ENCODE data around the gene INTS14. TPM values are rescaled to one million over a fixed set of nuclear protein-coding genes. Genes with fewer than 3 reads are reported as not detected.

The INTS14 gene
- total and polyA plus RNA-seq, 4 donors: 14.8 to 38.2 (median 28.8) TPM

DNA sequence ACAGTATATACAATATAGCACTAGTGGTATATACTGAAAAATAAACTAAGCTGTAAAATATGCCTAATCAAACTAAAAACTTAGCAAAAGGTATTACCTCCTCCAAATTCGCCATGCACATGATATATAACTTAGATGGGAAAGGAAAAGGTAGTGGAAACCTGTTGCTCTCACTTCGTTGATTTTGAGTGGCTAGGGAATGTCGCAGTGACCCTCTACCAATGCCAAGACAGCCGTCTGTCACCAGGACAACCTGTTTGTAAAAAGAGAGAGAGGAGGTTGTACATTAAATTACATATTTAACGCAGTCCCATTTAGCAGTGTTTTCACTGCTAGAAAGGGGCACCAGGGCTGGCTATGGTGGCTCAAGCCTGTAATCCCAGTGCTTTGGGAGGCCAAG lies 11.3 kb downstream of the INTS14 start:
- 96 to 97% methylated on average over 5 of the region's 5 CpGs for WGBS, 2 donors
- DNase-seq (no peak), ATAC-seq (ENCODE audit: insufficient read depth, low FRiP score) (no peak)
- Histone ChIP-seq H3K27ac (ENCODE audit: low read depth in 1 of 2, low read length in 1 of 2) (no peak overlapping the region), H3K9me3 (ENCODE audit: control insufficient read depth in 4 of 4, insufficient read depth in 3 of 4, low read length in 3 of 4) (no peaks in the 10 kb centered on the region), H3K4me1 (ENCODE audit: control insufficient read depth in 5 of 5, insufficient read depth in 5 of 5, low read length in 5 of 5) (no peaks in the 10 kb centered on the region), H3K27me3 (ENCODE audit: control insufficient read depth in 3 of 3, insufficient read depth in 3 of 3, low read length in 2 of 3) (no peaks in the 10 kb centered on the region), H3K9ac (ENCODE audit: insufficient read depth in 1 of 2, low read length in 2 of 2) (no peak overlapping the region), H3K36me3 (ENCODE audit: control insufficient read depth in 4 of 4, insufficient read depth in 4 of 4, low read length in 4 of 4) (peaks cover 6 to 53% (median 23%) of the 10 kb centered on the region in 4 donors), H3K4me3 (no peak overlapping the region)
- TF ChIP-seq, protein P1, sequence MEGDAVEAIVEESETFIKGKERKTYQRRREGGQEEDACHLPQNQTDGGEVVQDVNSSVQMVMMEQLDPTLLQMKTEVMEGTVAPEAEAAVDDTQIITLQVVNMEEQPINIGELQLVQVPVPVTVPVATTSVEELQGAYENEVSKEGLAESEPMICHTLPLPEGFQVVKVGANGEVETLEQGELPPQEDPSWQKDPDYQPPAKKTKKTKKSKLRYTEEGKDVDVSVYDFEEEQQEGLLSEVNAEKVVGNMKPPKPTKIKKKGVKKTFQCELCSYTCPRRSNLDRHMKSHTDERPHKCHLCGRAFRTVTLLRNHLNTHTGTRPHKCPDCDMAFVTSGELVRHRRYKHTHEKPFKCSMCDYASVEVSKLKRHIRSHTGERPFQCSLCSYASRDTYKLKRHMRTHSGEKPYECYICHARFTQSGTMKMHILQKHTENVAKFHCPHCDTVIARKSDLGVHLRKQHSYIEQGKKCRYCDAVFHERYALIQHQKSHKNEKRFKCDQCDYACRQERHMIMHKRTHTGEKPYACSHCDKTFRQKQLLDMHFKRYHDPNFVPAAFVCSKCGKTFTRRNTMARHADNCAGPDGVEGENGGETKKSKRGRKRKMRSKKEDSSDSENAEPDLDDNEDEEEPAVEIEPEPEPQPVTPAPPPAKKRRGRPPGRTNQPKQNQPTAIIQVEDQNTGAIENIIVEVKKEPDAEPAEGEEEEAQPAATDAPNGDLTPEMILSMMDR (IDR thresholded peaks at IDR 0.05; ENCODE audit: control extremely low read depth, extremely low read depth): no peak

DNA sequence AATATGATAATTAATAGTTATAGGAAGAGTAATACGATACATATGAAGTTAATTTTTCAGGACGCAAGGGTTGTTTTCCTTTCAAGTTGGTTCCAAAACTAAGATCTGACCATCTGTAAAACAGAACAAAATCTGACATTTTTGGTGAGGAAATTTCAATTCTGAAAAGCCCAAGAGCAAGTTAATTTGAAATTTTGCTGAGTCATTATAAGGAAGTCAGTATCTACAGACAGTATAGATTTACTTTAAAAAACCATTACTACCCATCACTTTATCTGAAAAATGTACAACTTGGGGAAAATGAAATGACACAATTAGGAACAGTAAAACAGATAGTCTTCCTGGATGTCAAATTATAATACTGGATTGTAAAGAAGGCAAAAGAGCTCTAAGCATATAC lies 12.5 kb downstream of the INTS14 start:
- Histone ChIP-seq H3K36me3 (ENCODE audit: control insufficient read depth in 4 of 4, insufficient read depth in 4 of 4, low read length in 4 of 4) (peaks cover 3 to 43% (median 23%) of the 10 kb centered on the region in 4 donors), H3K4me1 (ENCODE audit: control insufficient read depth in 5 of 5, insufficient read depth in 5 of 5, low read length in 5 of 5) (no peaks in the 10 kb centered on the region), H3K9ac (ENCODE audit: insufficient read depth in 1 of 2, low read length in 2 of 2) (no peak overlapping the region), H3K27me3 (ENCODE audit: control insufficient read depth in 3 of 3, insufficient read depth in 3 of 3, low read length in 2 of 3) (no peaks in the 10 kb centered on the region), H3K9me3 (ENCODE audit: control insufficient read depth in 4 of 4, insufficient read depth in 3 of 4, low read length in 3 of 4) (no peaks in the 10 kb centered on the region), H3K4me3 (no peak overlapping the region), H3K27ac (ENCODE audit: low read depth in 1 of 2, low read length in 1 of 2) (no peak overlapping the region)
- TF ChIP-seq, protein P1 (IDR thresholded peaks at IDR 0.05; ENCODE audit: control extremely low read depth, extremely low read depth): no peak
- ATAC-seq (ENCODE audit: insufficient read depth, low FRiP score) (no peak), DNase-seq (no peak)
- 97 to 99% methylated on average over 2 of the region's 2 CpGs for WGBS, 2 donors

DNA sequence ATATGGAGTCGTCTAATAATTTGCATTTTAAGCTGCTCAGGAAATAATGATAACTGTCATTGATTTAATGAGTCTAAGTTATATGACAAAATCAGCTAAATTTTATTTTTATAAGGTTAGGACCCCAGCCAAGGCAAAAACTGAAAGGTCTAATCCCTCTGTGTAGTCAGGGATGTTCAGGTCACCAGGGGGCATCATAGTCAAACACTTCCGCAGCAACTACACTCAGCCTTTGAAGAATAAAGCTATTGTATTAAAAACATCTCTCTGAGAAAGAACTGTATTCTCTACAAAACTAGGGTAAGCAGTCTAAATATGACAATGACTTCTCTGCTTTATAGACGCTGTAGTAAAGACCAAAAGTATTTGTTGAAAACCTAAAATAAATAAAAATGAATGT lies 15.0 kb downstream of the INTS14 start:
- DNase-seq: peak in 2 of 3 donors; percentile 43 to 55
- Histone ChIP-seq H3K9me3 (ENCODE audit: control insufficient read depth in 4 of 4, insufficient read depth in 3 of 4, low read length in 3 of 4) (no peaks in the 10 kb centered on the region), H3K4me1 (ENCODE audit: control insufficient read depth in 5 of 5, insufficient read depth in 5 of 5, low read length in 5 of 5) (no peaks in the 10 kb centered on the region), H3K27ac (ENCODE audit: low read depth in 1 of 2, low read length in 1 of 2) (no peak overlapping the region), H3K9ac (ENCODE audit: insufficient read depth in 1 of 2, low read length in 2 of 2) (no peak overlapping the region), H3K36me3 (ENCODE audit: control insufficient read depth in 4 of 4, insufficient read depth in 4 of 4, low read length in 4 of 4) (peaks cover 12 to 57% (median 35%) of the 10 kb centered on the region in 4 donors), H3K4me3 (no peak overlapping the region), H3K27me3 (ENCODE audit: control insufficient read depth in 3 of 3, insufficient read depth in 3 of 3, low read length in 2 of 3) (no peaks in the 10 kb centered on the region)
- TF ChIP-seq, protein P1 (IDR thresholded peaks at IDR 0.05; ENCODE audit: control extremely low read depth, extremely low read depth): peak; percentile 10
- 80 to 83% methylated on average over 3 of the region's 3 CpGs for WGBS, 2 donors
- no peak for ATAC-seq (ENCODE audit: insufficient read depth, low FRiP score)

DNA sequence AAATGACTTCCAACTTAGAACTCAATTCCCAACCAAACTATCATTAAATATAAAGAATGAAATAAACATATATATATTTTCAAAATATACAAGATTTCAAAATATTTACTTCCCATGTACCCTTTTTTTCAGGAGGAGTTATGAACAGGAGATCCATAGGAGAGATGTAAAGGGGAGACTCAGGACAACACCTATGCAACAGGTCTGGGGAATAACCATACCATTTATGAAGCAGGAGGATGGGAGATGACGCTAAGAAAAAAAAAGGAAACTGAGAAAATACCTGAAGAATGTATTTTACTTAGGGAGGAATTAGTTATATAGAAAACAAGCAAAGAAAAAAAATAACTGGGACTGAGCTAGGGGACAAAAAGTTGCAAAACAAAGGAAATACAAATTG lies 23.8 kb downstream of the INTS14 start:
- no peak for ATAC-seq (ENCODE audit: insufficient read depth, low FRiP score)
- no peak overlapping the region for H3K27ac ChIP-seq (ENCODE audit: low read depth in 1 of 2, low read length in 1 of 2)
- WGBS, 2 donors: 94 to 100% methylated on average over 1 of the region's 1 CpG
- H3K36me3 ChIP-seq (ENCODE audit: control insufficient read depth in 4 of 4, insufficient read depth in 4 of 4, low read length in 4 of 4): peaks cover 19 to 59% (median 29%) of the 10 kb centered on the region in 4 donors
- no peak overlapping the region for H3K9ac ChIP-seq (ENCODE audit: insufficient read depth in 1 of 2, low read length in 2 of 2)
- no peaks in the 10 kb centered on the region for H3K27me3 ChIP-seq (ENCODE audit: control insufficient read depth in 3 of 3, insufficient read depth in 3 of 3, low read length in 2 of 3)
- TF ChIP-seq, protein P1 (IDR thresholded peaks at IDR 0.05; ENCODE audit: control extremely low read depth, extremely low read depth): no peak
- H3K4me3 ChIP-seq: no peak overlapping the region
- H3K9me3 ChIP-seq (ENCODE audit: control insufficient read depth in 4 of 4, insufficient read depth in 3 of 4, low read length in 3 of 4): no peaks in the 10 kb centered on the region
- DNase-seq: no peak
- H3K4me1 ChIP-seq (ENCODE audit: control insufficient read depth in 5 of 5, insufficient read depth in 5 of 5, low read length in 5 of 5): peaks cover 0 to 7% (median 0%) of the 10 kb centered on the region in 5 donors

Data from lung (tissue), 12 donors.